ENCODE measurements around the gene SUCLA2.
A peak's percentile ranks its signal among the peaks of the same experiment; 100 is the strongest.

SUCLA2 gene

GRCh38 chr13:48038761-48039160 is 37.7 kb upstream of the SUCLA2 start:
- peak overlapping the region; percentile 72 for H3K4me3 ChIP-seq (replicated peaks; ENCODE audit: low read depth, low read length)
- DNase-seq (ENCODE audit: low read depth): no peak
- TF ChIP-seq CTCF (IDR thresholded peaks at IDR 0.05; ENCODE audit: low read length, missing control alignments): no peak

GRCh38 chr13:48037346-48038173 is 36.5 kb upstream of the SUCLA2 start, which contains the start of gene NUDT15:
Gene NUDT15, plus strand, starts transcription at chr13:48037726. Its CDS starts 21 bp downstream, at chr13:48037747.
- H3K4me3 ChIP-seq (replicated peaks; ENCODE audit: low read depth, low read length): peak within 1 kb of the TSS; percentile 72
- no peak for TF ChIP-seq CTCF (IDR thresholded peaks at IDR 0.05; ENCODE audit: low read length, missing control alignments)
- DNase-seq (ENCODE audit: low read depth): peak; percentile 98

- DNase-seq (ENCODE audit: low read depth): no peak
Observed at GRCh38 chr13:48029859-48030258, 28.8 kb upstream of the SUCLA2 start.

GRCh38 chr13:48028066-48028465 is 27.0 kb upstream of the SUCLA2 start:
- no peak for DNase-seq (ENCODE audit: low read depth)
- H3K4me3 ChIP-seq (replicated peaks; ENCODE audit: low read depth, low read length): no peak overlapping the region
- TF ChIP-seq CTCF (IDR thresholded peaks at IDR 0.05; ENCODE audit: low read length, missing control alignments): no peak

More at GRCh38 chr13:48029859-48030258, 28.8 kb upstream of the SUCLA2 start:
- H3K4me3 ChIP-seq (replicated peaks; ENCODE audit: low read depth, low read length): no peak overlapping the region
- TF ChIP-seq CTCF (IDR thresholded peaks at IDR 0.05; ENCODE audit: low read length, missing control alignments): no peak

- H3K4me3 ChIP-seq (replicated peaks; ENCODE audit: low read depth, low read length): no peak overlapping the region
- no peak for DNase-seq (ENCODE audit: low read depth)
- no peak for TF ChIP-seq CTCF (IDR thresholded peaks at IDR 0.05; ENCODE audit: low read length, missing control alignments)
Observed at GRCh38 chr13:48019796-48020195, 18.7 kb upstream of the SUCLA2 start.

- DNase-seq (ENCODE audit: low read depth): no peak
- no peak for TF ChIP-seq CTCF (IDR thresholded peaks at IDR 0.05; ENCODE audit: low read length, missing control alignments)
- no peak overlapping the region for H3K4me3 ChIP-seq (replicated peaks; ENCODE audit: low read depth, low read length)
Observed at GRCh38 chr13:48018637-48019036, 17.6 kb upstream of the SUCLA2 start.

- TF ChIP-seq CTCF (IDR thresholded peaks at IDR 0.05; ENCODE audit: low read length, missing control alignments): no peak
- no peak overlapping the region for H3K4me3 ChIP-seq (replicated peaks; ENCODE audit: low read depth, low read length)
- no peak for DNase-seq (ENCODE audit: low read depth)
Observed at GRCh38 chr13:48014359-48014758, 13.3 kb upstream of the SUCLA2 start.
